Middle frontal gyrus (tissue), 1 donor: ENCODE results near the gene PODN.

Source experiments
- DNase-seq: peaks from one replicate; pipeline ENCODE4 v3.0.0-alpha.2; 2015; ENCODE audit warnings: low spot score; ENCODE audit errors: extremely low spot score

The PODN gene

GRCh38 chr1:53088616-53089300 lies 26.7 kb downstream of the PODN start:
- DNase-seq = no peak

GRCh38 chr1:53089478-53090226 lies 27.6 kb downstream of the PODN start:
- DNase-seq = no peak

- DNase-seq = no peak
These were observed 28.5 kb downstream of the PODN start for GRCh38 chr1:53090227-53091147.

GRCh38 chr1:53091841-53092645 lies 30.0 kb downstream of the PODN start:
- DNase-seq = no peak

GRCh38 chr1:53092659-53093450 lies 30.8 kb downstream of the PODN start:
- DNase-seq = no peak

GRCh38 chr1:53093451-53093754 lies 31.4 kb downstream of the PODN start:
- DNase-seq = no peak

- DNase-seq = no peak
These were observed 31.9 kb downstream of the PODN start for GRCh38 chr1:53093778-53094532.

- DNase-seq = no peak
These were observed 32.5 kb downstream of the PODN start for GRCh38 chr1:53094533-53094919.

GRCh38 chr1:53104289-53104913 lies 42.4 kb downstream of the PODN start:
- no peak for DNase-seq

- no peak for DNase-seq
These were observed 45.1 kb downstream of the PODN start for GRCh38 chr1:53107090-53107489.

GRCh38 chr1:53107570-53108322 lies 45.7 kb downstream of the PODN start:
- DNase-seq = no peak

GRCh38 chr1:53108646-53109580 lies 46.9 kb downstream of the PODN start:
- DNase-seq = no peak

- DNase-seq = no peak
These were observed 48.5 kb downstream of the PODN start for GRCh38 chr1:53110370-53111072.

GRCh38 chr1:53111073-53111556 lies 49.1 kb downstream of the PODN start:
- DNase-seq = no peak

- no peak for DNase-seq
These were observed 49.7 kb downstream of the PODN start for GRCh38 chr1:53111693-53112092.

- no peak for DNase-seq
These were observed 50.3 kb downstream of the PODN start for GRCh38 chr1:53112271-53112774.
